GM04504 (cell line): Measurements from ENCODE around the gene MMS19.

ENCODE experiments used
- DNase-seq: peaks from one replicate; pipeline ENCODE4 v3.0.0-alpha.2; 2012; ENCODE audit warnings: low read depth

Gene MMS19

GRCh38 chr10:97464226-97464625 is 34.0 kb downstream of the MMS19 start:
- DNase-seq = no peak

- peak; percentile 73 for DNase-seq
Measured at GRCh38 chr10:97463363-97464132, 34.7 kb downstream of the MMS19 start.

GRCh38 chr10:97462309-97462708 is 35.9 kb downstream of the MMS19 start:
- DNase-seq = no peak

- DNase-seq = no peak
Measured at GRCh38 chr10:97459933-97460332, 38.3 kb downstream of the MMS19 start.

- no peak for DNase-seq
Measured at GRCh38 chr10:97459111-97459510, 39.1 kb downstream of the MMS19 start.

- no peak for DNase-seq
Measured at GRCh38 chr10:97456686-97457065, 41.5 kb downstream of the MMS19 start.

- no peak for DNase-seq
Measured at GRCh38 chr10:97456034-97456685, 42.1 kb downstream of the MMS19 start.

- DNase-seq = no peak
Measured at GRCh38 chr10:97454330-97455036, 43.7 kb downstream of the MMS19 start.

GRCh38 chr10:97452352-97452751 is 45.9 kb downstream of the MMS19 start:
- DNase-seq = no peak

- DNase-seq = no peak
Measured at GRCh38 chr10:97451605-97452004, 46.6 kb downstream of the MMS19 start.

GRCh38 chr10:97450828-97451227 is 47.4 kb downstream of the MMS19 start:
- DNase-seq = no peak

- DNase-seq = peak; percentile 86
Measured at GRCh38 chr10:97445722-97446639, 52.2 kb downstream of the MMS19 start, which contains the start of the genes EXOSC1 and ZDHHC16. TSS of gene EXOSC1 (minus strand) at chr10:97446006. CDS start at chr10:97445985, 21 bp downstream. TSS of gene ZDHHC16 (plus strand) at chr10:97446175. CDS start at chr10:97451676, 5,501 bp downstream.

GRCh38 chr10:97445357-97445721 is 52.9 kb downstream of the MMS19 start:
- DNase-seq = no peak

GRCh38 chr10:97444212-97444611 is 54.0 kb downstream of the MMS19 start:
- no peak for DNase-seq

GRCh38 chr10:97442277-97442676 is 55.9 kb downstream of the MMS19 start:
- no peak for DNase-seq

GRCh38 chr10:97435211-97435610 is 63.0 kb downstream of the MMS19 start:
- DNase-seq = no peak

GRCh38 chr10:97434557-97434956 is 63.7 kb downstream of the MMS19 start:
- DNase-seq = no peak

GRCh38 chr10:97434055-97434454 is 64.2 kb downstream of the MMS19 start:
- DNase-seq = no peak

- no peak for DNase-seq
Measured at GRCh38 chr10:97428572-97428981, 69.6 kb downstream of the MMS19 start.

GRCh38 chr10:97427571-97428179 is 70.5 kb downstream of the MMS19 start:
- no peak for DNase-seq
